ENCODE data around the gene SCN4B. TPM values are rescaled to one million over a fixed set of nuclear protein-coding genes. Genes with fewer than 3 reads are reported as not detected.
A peak's percentile ranks its signal among the peaks of the same experiment; 100 is the strongest.

SCN4B gene
- total RNA-seq, 1 experiment from 2014 or later = 0.68 TPM

GRCh38 chr11:118175993-118176777 is 23.6 kb upstream of the SCN4B start, which contains the start of gene SCN2B:
Gene SCN2B, minus strand, starts transcription at chr11:118176639. Its CDS starts 208 bp downstream, at chr11:118176431.
- DNase-seq (ENCODE audit: low read depth) = no peak
- in situ Hi-C loops (cut with HindIII; ENCODE audit: low pct_unique_long_range_greater_than_20kb, low sequenced_read_pairs) = no loop called here

GRCh38 chr11:118175031-118175992 is 22.7 kb upstream of the SCN4B start:
- no peak for DNase-seq (ENCODE audit: low read depth)
- in situ Hi-C loops (cut with HindIII; ENCODE audit: low pct_unique_long_range_greater_than_20kb, low sequenced_read_pairs) = no loop called here

DNA sequence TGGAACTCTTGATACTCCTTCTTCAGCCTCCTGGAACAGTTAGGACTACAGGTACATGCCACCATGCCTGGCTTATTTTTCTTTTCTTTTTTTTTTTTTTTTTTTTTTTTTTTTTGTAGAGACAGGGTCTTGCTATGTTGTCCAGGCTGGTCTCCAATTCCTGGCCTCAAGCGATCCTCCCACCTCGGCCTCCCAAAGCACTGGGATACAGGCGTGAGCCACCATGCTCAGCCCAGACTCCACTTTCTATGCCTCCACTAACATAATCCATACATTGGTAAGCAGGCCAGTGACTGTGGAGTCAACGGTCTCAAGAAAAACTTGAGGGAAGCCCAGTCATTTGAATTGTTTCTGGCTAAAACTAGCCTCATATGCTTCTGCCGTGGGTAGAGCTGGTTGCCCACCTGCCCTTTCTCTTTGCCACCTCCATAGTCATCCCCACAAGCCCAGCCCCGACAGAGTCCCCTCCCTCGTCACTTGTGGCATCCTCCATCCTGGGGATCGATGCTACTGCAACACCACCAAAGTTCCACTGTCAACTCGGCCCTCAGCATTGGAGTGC is 21.5 kb upstream of the SCN4B start:
- in situ Hi-C loops (cut with HindIII; ENCODE audit: low pct_unique_long_range_greater_than_20kb, low sequenced_read_pairs) = no loop called here
- no peak for DNase-seq (ENCODE audit: low read depth)

GRCh38 chr11:118172356-118172755 is 19.7 kb upstream of the SCN4B start:
- DNase-seq (ENCODE audit: low read depth) = no peak
- in situ Hi-C loops (cut with HindIII; ENCODE audit: low pct_unique_long_range_greater_than_20kb, low sequenced_read_pairs) = no loop called here

DNA sequence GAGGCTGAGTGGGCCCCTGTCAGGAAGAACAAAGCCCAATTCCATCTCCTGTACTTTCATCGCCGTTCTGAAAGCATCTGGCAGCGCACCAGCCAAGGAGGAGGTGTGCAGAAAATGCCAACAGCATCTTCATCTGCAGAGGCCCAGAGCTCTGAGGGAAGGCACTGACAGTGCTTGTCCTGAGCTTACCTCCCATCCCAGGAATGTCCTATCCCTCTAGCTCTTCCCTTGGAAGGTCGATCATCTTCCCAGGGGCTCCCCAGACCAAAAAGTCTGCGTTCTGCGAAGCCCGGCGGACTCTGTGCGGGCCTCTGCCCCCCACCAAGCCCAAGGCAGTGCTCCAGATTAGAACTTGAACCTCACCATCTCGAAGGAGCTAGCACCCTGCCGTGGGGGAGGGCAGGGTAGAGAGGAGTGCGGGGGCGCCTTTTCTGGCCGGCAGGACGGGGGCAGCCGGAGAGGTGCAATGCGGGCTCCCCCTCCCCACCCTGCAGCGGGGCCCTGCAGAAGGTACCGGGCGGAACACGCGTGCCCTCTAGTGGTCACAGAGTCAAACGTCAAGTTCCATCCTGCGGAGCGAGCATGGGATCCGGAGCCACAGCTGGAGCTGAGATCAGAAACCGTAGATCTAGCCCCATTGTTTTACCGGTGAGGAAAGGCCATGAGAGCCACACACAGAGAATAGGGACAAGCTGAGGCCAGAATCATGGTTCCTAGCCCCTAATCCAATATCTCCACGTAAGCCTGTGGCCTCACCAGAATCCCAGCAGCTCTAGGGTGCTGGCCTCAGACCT is 18.8 kb upstream of the SCN4B start:
- DNase-seq (ENCODE audit: low read depth) = peak; percentile 6
- in situ Hi-C loops (cut with HindIII; ENCODE audit: low pct_unique_long_range_greater_than_20kb, low sequenced_read_pairs) = no loop called here

DNA sequence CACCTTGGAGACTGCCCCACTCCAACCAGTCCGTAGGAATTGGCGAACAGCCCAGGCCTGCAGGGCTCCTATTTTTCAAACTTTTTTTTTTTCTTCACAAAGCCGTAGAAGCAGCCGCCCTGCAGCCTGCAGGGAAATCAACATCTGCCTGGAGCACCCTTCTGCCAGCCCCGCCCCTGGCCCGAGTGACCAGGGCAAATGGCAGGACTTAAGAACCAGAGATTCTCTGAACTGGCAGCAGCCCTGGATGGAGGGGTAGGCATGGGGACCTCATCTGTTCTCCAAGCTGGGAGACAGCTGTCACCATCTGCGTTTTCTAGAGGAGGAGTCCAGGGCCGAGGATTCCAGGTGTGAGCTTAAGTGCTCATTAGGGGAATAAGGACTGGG is 18.3 kb upstream of the SCN4B start:
- no peak for DNase-seq (ENCODE audit: low read depth)
- in situ Hi-C loops (cut with HindIII; ENCODE audit: low pct_unique_long_range_greater_than_20kb, low sequenced_read_pairs) = no loop called here

GRCh38 chr11:118170231-118170630 is 17.6 kb upstream of the SCN4B start:
- DNase-seq (ENCODE audit: low read depth) = no peak

GRCh38 chr11:118169300-118170140 is 16.9 kb upstream of the SCN4B start:
- in situ Hi-C loops (cut with HindIII; ENCODE audit: low pct_unique_long_range_greater_than_20kb, low sequenced_read_pairs) = no loop called here
- no peak for DNase-seq (ENCODE audit: low read depth)

More at GRCh38 chr11:118170231-118170630, 17.6 kb upstream of the SCN4B start:
- in situ Hi-C loops (cut with HindIII; ENCODE audit: low pct_unique_long_range_greater_than_20kb, low sequenced_read_pairs) = no loop called here

DNA sequence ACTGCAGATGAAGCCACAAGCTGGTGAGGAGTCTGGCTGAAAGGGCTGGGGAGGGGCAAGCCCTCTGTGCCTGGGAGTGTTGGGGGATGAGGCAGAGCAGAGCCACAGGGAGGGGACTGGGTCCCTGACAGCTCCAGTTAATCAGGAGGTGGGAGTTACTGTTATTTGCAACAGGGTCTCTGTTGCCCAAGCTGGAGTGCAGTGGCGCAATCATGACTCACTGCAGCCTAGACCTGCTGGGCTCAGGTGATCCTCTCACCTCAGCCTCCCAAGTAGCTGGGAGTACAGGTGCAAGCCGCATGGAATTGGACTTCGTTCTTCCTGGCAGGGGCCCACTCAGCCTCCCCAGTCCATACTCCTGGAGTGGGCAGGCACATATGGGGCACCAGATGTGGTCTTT is 16.1 kb upstream of the SCN4B start:
- no peak for DNase-seq (ENCODE audit: low read depth)
- in situ Hi-C loops (cut with HindIII; ENCODE audit: low pct_unique_long_range_greater_than_20kb, low sequenced_read_pairs) = no loop called here

GRCh38 chr11:118168316-118168715 is 15.7 kb upstream of the SCN4B start:
- in situ Hi-C loops (cut with HindIII; ENCODE audit: low pct_unique_long_range_greater_than_20kb, low sequenced_read_pairs) = no loop called here
- DNase-seq (ENCODE audit: low read depth) = no peak

GRCh38 chr11:118167906-118168305 is 15.3 kb upstream of the SCN4B start:
- DNase-seq (ENCODE audit: low read depth) = no peak
- in situ Hi-C loops (cut with HindIII; ENCODE audit: low pct_unique_long_range_greater_than_20kb, low sequenced_read_pairs) = no loop called here

GRCh38 chr11:118167253-118167652 is 14.6 kb upstream of the SCN4B start:
- in situ Hi-C loops (cut with HindIII; ENCODE audit: low pct_unique_long_range_greater_than_20kb, low sequenced_read_pairs) = no loop called here
- no peak for DNase-seq (ENCODE audit: low read depth)

- in situ Hi-C loops (cut with HindIII; ENCODE audit: low pct_unique_long_range_greater_than_20kb, low sequenced_read_pairs) = no loop called here
- DNase-seq (ENCODE audit: low read depth) = no peak
Observed at GRCh38 chr11:118166641-118167040, 14.0 kb upstream of the SCN4B start.

DNA sequence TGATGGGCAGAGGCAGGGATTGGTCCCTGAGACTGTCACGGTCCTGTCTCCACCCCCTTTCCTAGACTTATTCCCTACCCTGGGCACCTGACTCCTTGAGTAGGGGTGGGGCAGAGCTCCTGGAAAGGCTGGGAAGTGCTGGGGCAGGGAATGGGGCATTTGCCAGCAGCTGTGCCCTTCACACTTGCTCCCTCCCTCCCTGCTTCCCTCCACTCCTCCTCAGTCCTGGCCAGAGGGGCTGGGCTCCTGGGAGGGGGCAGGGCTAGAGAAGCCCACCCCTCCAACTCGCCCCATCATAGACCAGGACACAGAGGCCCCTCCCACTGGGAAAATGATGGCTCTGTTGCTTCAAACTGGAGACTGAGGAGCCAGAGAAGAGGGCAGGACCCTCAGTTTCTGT is 12.3 kb upstream of the SCN4B start:
- in situ Hi-C loops (cut with HindIII; ENCODE audit: low pct_unique_long_range_greater_than_20kb, low sequenced_read_pairs) = no loop called here
- DNase-seq (ENCODE audit: low read depth) = no peak

DNA sequence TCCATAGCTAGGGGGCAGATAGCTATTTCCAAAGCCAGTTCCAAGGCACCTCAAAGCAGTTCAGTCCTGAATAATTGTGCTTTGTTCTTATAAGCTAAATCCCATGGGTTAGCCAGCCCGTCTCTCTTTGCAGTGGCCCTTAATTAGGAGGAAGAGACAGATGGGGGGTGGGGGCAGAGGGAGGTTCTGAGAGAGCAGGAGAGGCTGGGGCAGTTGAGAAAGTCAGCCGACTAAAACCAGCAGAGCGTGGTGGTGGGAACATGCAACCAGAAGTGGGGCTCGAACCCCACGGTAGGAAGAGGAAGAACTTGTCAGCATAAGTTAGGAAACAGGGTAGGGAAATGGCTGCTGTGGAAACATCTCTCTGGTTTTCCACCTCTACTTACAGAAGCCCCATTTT is 10.9 kb upstream of the SCN4B start:
- in situ Hi-C loops (cut with HindIII; ENCODE audit: low pct_unique_long_range_greater_than_20kb, low sequenced_read_pairs) = no loop called here

DNA sequence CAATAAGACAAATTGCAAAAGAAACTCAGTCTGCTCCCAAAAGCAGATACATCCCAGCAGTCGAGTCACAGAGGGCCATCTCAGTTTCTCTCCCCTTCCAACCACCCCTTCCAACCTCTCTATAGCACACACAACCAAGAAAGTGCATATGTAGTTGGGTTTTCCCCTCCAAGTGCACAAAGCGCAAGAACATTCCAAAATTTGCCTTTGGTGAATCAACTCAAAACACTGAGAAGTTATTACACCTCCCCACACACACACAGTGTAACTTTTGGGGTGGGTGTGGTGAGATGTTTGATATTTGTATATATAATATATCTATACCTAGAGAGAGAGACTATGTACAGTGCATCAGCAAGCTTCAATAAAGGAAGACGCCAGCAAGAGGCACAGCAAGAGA is 10.2 kb upstream of the SCN4B start:
- no peak for DNase-seq (ENCODE audit: low read depth)
- in situ Hi-C loops (cut with HindIII; ENCODE audit: low pct_unique_long_range_greater_than_20kb, low sequenced_read_pairs) = no loop called here

More for the DNA sequence above, 10.9 kb upstream of the SCN4B start:
- no peak for DNase-seq (ENCODE audit: low read depth)

DNA sequence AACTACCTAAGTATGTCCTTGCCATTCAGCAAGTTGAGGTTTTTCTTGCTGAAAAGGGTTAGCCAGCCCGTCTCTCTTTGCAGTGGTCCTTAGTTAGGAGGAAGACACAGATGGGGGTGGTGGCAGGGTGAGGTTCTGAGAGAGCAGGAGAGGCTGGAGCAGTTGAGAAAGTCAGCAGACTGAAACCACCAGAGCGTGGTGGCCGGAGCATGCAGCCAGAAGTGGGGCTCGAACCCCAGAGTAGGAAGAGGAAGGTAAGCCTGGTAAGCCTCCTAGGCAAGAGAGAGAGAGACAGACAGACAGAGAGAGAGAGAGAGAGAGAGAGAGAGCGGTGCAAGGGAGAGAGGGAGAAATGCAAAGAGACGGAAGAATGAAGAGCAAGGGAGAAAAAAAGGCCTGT is 9.2 kb upstream of the SCN4B start:
- in situ Hi-C loops (cut with HindIII; ENCODE audit: low pct_unique_long_range_greater_than_20kb, low sequenced_read_pairs) = no loop called here
- no peak for DNase-seq (ENCODE audit: low read depth)
